ENCODE results near the gene TNFSF8.

TNFSF8 gene

DNA sequence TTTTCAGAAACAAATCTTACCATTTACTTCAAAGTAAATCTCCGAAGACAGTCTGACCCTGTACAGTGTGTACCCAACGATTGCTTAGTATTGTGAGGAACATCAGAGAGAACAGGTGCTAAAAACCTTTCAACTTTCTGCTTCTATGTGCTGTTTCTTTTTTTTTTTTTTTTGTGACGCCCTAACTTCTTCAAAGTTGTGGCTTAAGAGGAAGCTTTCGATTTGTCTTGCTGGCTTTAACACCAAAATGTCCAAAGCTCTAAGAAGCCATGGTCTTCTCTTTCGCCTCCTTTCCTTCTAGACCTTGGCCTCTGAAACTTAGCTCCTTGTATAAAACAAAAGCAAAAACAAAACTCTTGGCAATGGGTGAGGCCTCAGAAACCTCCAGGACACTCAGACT is 1.2 kb downstream of the TNFSF8 start:
- H3K4me3 ChIP-seq (replicated peaks in 1 of 2; ENCODE audit: low read depth in 2 of 2, low read length in 2 of 2), result no peak overlapping the region
- no peak for DNase-seq (ENCODE audit: low read depth in 2 of 2)

DNA sequence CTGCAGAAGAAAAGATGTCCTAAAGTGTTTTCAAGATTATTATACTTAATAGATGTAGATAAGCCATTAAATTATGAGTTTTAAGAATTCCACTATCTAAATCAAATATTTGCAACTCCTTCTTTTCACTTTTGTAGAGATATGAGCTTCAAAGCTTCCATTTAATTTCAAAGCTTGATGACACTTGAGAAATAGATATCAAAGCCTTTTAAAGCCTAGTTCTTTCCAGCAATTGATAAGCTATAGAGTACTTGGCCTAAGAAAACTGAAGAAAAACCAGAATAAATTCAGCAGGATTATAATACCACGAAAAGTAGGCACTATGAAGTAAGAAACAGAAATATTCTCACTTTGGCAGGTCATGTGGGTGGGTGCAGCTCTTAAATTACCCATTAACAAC is 1.7 kb downstream of the TNFSF8 start:
- no peak for DNase-seq (ENCODE audit: low read depth in 2 of 2)
- no peak overlapping the region for H3K4me3 ChIP-seq (replicated peaks in 1 of 2; ENCODE audit: low read depth in 2 of 2, low read length in 2 of 2)
- TF ChIP-seq, protein P1, sequence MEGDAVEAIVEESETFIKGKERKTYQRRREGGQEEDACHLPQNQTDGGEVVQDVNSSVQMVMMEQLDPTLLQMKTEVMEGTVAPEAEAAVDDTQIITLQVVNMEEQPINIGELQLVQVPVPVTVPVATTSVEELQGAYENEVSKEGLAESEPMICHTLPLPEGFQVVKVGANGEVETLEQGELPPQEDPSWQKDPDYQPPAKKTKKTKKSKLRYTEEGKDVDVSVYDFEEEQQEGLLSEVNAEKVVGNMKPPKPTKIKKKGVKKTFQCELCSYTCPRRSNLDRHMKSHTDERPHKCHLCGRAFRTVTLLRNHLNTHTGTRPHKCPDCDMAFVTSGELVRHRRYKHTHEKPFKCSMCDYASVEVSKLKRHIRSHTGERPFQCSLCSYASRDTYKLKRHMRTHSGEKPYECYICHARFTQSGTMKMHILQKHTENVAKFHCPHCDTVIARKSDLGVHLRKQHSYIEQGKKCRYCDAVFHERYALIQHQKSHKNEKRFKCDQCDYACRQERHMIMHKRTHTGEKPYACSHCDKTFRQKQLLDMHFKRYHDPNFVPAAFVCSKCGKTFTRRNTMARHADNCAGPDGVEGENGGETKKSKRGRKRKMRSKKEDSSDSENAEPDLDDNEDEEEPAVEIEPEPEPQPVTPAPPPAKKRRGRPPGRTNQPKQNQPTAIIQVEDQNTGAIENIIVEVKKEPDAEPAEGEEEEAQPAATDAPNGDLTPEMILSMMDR (IDR thresholded peaks at IDR 0.05; ENCODE audit: low read depth, low read length), result no peak

More for the DNA sequence above, 1.2 kb downstream of the TNFSF8 start:
- TF ChIP-seq, protein P1 (IDR thresholded peaks at IDR 0.05; ENCODE audit: low read depth, low read length), result no peak

DNA sequence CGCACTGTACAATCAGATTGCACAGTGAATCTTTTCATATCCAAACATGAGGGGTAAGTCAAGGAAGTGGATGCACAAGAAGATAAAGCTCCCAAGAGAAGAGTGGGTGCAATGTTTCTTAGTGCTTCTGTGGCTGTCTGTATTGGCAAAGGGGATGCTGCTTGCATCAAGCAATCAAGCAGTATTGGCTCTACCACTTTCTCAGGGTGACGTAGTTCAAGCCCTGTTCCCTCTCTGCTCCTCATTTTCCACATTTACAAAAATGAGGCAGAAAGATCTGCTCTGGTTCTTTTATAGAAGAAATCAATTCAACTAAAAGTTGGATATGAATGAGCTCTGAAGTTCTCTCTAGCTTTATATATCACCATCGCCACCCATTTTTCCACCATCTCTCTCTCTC is 2.3 kb downstream of the TNFSF8 start:
- no peak overlapping the region for H3K4me3 ChIP-seq (replicated peaks in 1 of 2; ENCODE audit: low read depth in 2 of 2, low read length in 2 of 2)
- TF ChIP-seq, protein P1 (IDR thresholded peaks at IDR 0.05; ENCODE audit: low read depth, low read length), result no peak
- DNase-seq (ENCODE audit: low read depth in 2 of 2), result no peak

DNA sequence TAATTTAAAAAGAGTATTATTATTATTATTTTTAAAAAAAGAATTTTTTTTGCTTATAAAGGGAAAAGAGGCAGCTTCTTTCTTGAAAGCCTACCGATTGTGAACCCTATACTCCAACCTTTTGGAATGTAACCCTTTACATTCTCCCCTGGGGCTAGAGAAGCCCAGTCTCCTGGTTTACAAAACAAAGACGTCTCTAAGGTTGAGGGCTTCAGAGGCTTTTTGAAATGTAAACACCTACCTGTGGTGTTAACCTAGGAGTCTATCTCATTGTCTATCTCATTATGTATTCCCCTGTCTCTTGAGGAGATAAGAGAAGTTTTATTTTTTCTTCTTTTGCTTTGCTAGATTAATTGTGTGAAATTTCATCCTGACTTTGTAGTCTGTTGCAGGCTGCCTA is 4.7 kb downstream of the TNFSF8 start:
- TF ChIP-seq, protein P1 (IDR thresholded peaks at IDR 0.05; ENCODE audit: low read depth, low read length), result no peak
- no peak for DNase-seq (ENCODE audit: low read depth in 2 of 2)

DNA sequence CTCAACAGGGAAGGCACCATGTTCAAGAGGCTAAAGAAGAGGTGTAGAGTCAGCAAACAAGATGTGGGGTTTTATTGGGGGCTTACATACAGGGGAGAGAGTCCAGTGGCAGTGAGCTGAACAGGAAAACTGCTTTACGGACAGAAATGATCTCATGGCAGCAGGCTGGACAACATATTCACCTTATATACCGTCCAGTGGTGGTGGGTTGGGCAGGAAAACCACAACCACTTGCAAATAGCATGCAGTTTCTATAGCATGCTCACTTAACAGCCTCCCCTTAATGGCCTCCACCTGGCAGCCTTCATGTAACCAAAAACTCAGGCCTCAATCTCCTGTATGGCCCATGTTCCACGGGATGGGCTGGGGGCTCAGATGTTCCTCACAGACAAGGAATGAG is 5.4 kb downstream of the TNFSF8 start:
- TF ChIP-seq, protein P1 (IDR thresholded peaks at IDR 0.05; ENCODE audit: low read depth, low read length), result no peak
- no peak overlapping the region for H3K4me3 ChIP-seq (replicated peaks in 1 of 2; ENCODE audit: low read depth in 2 of 2, low read length in 2 of 2)
- DNase-seq (ENCODE audit: low read depth in 2 of 2), result no peak

More for the DNA sequence above, 4.7 kb downstream of the TNFSF8 start:
- H3K4me3 ChIP-seq (replicated peaks in 1 of 2; ENCODE audit: low read depth in 2 of 2, low read length in 2 of 2), result no peak overlapping the region

DNA sequence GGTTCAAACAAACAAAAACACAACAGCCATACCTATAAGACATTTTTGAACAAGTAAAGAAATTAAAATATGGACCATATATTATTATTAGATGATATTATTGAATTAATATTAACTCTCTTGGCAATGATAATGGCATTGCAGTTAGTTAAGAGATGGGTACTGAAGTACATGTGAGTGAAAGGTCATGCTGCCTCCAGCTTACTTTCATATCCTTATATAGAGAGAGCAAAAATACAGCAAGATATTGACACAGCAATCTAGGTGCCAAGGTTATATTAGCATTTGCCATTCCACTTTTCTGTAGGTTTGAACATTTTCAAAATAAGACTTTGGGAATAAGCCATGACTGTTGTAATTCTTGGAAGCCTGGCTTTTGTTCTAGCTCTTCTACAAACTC is 6.1 kb downstream of the TNFSF8 start:
- TF ChIP-seq, protein P1 (IDR thresholded peaks at IDR 0.05; ENCODE audit: low read depth, low read length), result no peak
- H3K4me3 ChIP-seq (replicated peaks in 1 of 2; ENCODE audit: low read depth in 2 of 2, low read length in 2 of 2), result no peak overlapping the region
- no peak for DNase-seq (ENCODE audit: low read depth in 2 of 2)

DNA sequence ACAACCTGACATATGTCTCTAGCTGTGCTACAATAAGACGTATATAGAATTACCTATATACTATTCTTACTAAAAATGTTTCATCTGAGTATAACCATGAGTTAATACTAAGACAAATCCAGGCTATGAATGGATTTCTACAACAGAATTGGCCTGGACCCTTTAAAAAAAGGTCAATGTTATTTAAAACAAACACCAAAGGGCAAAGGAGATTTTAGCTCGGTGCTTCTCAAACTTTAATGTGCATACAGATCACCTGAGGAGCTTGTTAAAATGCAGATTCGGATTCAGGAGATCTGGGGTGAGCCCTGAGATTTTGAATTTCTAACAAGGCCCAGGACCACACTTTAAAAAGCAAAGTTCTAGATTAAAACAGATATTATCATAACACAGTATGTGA is 6.5 kb downstream of the TNFSF8 start:
- no peak for DNase-seq (ENCODE audit: low read depth in 2 of 2)
- TF ChIP-seq, protein P1 (IDR thresholded peaks at IDR 0.05; ENCODE audit: low read depth, low read length), result no peak
- H3K4me3 ChIP-seq (replicated peaks in 1 of 2; ENCODE audit: low read depth in 2 of 2, low read length in 2 of 2), result no peak overlapping the region

Measured in cardiac fibroblast (primary cell).